Cerebellar cortex (tissue), 1 donor: ENCODE measurements around the gene ZBTB8B.
"Not testable (repeated sequence)": the region's sequence is repeated elsewhere in the genome, so short reads cannot be mapped to it uniquely, and the experiment has no call there.

Experiments
- DNase-seq: peaks from one replicate; pipeline ENCODE4 v3.0.0-alpha.2; 2015; ENCODE audit warnings: low spot score

Gene ZBTB8B

DNA sequence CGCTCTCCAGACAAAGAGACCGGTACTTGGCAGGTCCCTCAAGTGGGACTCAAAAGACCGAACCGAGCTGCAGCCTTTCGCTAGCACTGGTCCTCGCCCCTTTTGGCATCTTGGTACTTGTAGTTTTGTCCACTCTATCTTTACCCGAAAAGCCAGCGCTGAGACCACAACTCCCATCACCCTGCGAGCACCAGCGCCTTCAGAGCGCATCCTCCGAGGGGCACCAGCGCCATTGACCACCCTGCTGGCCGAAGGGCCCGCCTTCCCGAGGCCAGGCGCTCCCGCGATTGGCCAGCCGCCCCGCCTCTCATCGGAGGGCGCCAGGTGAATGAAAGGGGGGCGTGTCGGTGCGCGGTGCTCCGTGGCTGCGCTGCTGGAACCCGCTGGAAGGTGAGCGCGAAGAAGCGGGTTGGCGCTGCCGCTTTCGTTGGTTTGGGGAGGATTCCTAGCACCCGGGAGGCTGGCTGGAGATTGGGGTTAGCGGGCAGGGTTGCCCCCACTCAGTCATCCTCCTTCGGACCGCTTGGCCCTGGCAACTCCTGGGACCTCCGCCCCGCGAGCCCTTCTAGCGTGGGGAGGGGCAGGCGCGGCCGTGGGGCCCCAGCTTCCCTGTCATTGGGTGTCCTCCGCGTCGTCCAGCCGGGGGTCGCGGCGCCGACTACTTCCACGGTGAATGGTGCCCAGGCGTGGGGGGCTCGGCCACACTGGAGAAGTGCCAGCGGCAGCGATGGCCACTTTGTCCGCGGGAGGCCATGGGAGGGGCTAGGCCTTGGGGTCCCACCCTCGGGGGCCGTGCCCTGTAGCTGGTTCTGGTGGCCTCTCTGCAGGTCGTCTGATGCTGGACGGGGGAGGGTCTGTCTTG, at the start of gene ZBTB8B:
Gene ZBTB8B, plus strand, starts transcription at position 357 of the 862 bp plus-strand sequence. CDS start 5,553 bp downstream, outside the sequence.
- peak; percentile 99 for DNase-seq

DNA sequence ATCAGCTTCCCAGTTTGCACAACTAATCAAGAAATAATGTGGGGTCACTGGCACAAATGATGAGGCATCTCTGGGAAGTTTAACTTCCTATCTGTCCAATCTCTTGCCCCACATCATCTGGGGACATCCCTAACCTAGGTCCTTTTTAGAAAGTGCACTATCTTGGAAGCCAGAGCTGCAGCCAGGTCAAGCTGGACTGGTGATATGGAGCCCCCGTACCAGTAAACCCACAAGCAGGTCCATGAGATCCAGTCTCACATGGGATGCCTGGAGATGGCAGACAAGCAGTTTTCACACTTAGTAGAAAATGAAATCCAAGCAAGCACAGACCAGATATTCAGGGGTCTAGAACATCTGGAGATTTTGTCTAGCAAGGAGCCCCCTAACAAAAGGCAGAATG, 43.1 kb upstream of the ZBTB8B start:
- no peak for DNase-seq

DNA sequence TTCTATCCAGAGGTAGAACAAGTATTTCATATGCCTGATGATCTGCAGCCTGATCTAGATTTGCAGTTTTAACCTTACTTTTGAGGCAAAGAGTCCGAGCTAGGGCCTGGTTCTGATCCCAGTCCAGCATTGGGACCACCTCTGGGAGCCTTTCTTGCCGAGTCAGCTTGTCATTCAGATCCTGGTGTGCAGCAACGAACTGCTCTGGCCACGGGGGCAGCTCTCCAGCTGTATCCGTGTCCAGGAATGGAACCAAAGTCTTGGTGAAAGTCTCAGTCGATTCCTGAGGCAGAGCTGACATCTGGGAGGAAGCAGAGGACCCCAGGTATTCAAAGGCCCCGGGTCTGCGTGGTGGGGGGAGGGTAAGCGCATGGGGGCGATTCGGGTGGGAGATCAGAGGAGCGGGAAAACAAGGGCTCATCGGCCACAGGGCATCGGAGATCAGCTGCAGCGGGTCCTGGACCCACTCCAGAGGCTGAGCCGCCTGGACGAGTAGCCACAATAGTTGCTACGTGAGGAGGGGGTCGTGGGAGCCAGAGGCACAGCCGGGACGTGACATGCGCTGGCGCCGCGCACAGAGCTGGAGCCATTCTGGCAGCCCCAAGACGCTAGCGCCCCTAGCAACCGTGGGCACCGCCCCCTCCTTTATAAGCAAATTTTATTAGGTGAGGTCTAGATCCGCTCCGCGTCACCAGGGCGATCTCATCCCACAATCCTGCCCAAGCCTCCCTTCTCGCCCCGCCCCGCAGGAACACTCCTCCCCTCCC, 38.2 kb upstream of the ZBTB8B start:
- DNase-seq: peak; percentile 39

DNA sequence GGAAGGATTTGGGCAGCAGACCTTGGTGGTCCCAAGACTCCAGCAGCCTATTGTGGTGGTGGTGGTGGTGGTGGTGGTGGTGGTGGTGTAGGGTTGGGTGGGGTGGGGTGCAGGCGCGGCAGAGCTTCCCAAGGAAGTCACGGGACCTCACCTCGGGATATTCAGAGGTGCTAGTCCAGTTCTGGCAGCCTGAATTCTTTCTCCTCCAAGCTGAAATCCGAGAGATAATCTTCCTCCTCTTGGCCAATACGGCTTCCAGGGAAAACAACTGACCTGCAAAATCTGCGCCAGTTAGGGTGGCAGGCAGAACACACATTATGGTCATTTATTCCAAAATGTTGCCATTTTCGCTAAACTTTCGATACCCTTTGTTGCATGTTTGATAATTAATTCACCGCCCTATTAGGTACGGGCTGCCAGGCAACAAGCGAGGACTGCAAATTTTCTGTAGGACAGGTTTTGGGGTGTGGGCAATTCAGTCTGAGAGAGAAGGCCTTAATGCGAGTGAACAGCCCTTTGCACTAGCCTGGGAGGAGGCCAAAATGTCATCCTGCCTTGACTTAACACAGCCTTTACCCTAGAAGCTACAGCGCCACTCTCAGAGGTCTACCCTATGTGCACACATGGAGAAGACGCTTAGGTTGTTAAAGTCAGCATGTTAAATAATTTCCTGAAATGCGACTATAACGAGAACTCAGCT, 37.5 kb upstream of the ZBTB8B start:
- DNase-seq: peak; percentile 28

DNA sequence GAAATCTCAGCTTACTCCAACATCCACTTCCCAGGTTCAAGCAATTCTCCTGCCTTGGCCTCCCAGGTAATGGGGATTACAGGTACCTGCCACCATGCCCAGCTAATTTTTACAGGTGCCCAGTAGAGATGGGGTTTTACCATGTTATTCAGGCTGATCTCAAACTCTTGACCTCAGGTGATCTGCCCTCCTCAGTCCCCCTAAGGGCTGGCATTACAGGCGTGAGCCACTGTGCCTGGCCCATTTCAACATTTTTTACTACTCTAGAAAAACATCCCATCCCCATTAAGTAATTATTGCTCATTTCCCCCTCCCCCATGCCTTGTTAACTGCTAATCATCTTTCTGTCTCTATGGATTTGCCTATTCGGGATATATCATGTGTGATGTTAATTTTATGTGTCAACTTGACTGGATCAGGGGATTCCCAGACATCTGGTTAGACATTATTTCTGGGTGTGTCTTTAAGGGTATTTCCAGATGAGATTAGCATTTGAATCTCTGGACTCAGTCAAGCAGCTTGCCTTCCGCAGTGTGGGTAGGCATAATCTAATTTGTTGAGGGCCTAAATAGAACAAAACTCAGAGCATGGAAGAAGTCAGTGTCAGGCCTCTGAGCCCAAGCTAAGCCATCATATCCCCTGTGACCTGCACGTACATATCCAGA, 33.0 kb upstream of the ZBTB8B start:
- DNase-seq: no peak

DNA sequence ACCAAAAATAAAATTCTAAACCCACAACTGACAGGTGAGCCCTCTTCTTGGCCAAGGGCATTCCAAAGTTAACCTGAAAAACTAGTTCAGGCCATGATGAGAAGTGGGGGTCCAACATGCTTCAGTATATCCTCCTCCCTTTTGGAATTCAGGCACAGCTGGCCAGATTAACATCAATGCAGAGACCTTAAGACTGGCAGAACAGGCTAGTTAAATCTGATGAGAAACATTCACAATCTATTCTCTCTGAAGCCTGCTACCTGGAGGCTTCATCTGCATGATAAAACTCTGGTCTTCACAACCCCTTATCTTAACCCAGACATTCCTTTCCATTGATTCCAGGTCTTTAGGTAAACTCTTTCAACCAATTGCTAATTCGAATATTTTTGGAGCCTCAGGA, 26.7 kb upstream of the ZBTB8B start:
- DNase-seq: no peak

DNA sequence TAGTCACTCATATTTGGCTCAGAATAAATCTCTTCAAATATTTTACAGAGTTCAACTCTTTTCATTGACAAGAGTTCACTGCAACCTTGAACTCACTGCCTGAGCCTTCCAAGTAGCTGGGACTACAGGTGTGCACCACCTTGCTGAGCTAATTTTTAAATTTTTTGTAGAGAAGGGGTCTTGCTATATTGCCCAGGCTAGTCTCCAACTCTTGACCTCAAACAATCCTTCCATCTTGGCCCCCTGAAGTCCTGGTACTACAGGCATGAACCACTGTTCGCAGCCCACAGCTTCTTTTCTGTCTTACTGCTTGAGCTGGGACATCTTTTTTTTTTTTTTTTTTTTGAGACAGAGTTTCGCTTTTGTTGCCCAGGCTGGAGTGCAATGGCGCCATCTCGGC, 26.1 kb upstream of the ZBTB8B start:
- not testable (repeated sequence) for DNase-seq

DNA sequence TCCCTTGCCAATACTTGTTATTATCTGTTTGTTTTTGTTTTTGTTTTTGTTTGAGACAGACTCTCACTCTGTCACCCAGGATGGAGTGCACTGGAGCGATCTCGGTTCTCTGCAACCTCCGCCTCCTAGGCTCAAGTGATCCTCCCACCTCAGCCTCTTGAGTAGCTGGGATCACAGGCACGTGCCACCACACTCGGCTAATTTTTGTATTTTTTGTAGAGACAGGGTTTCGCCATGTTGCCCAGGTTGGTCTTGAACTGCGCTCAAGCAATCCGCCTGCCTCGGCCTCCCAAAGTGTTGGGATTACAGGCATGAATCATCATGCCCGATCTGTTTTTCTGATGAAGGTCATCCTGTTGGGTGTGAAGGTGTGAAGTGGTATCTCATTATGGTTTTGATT, 23.4 kb upstream of the ZBTB8B start:
- not testable (repeated sequence) for DNase-seq

DNA sequence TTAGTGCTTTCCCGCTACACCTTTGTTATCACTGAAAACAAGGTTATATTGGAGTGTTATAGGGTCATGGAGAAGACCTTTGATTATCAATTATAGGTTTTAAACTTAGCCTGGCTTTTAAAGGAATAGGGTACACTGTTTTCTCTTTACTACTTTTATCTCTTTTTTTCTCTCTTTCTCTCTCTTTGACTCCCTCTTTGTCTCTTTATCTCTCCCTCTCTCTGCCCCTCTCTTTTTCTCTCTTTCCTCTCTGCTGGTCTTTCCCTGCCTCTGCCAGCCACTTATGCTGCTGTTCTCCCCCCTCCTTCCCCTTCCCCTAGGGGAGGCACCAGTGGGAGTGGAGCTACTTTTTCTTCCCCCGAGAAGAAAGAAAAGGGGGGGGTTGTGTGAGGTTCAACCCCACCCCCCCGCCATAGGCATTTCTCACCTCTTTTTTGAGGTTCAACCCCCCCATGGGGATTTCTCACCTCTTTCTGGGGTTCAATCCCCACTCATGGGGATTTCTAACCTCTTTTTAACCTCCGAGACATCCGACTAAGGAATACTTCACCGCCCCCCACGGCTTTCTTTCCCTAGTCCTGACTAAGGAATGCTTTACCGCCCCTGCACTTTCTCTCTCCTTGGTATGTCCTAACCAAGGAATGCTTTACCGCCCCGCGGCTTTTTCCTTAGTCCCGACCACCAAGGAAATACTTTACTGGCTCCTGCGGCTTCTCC, 17.2 kb upstream of the ZBTB8B start:
- peak; percentile 66 for DNase-seq

DNA sequence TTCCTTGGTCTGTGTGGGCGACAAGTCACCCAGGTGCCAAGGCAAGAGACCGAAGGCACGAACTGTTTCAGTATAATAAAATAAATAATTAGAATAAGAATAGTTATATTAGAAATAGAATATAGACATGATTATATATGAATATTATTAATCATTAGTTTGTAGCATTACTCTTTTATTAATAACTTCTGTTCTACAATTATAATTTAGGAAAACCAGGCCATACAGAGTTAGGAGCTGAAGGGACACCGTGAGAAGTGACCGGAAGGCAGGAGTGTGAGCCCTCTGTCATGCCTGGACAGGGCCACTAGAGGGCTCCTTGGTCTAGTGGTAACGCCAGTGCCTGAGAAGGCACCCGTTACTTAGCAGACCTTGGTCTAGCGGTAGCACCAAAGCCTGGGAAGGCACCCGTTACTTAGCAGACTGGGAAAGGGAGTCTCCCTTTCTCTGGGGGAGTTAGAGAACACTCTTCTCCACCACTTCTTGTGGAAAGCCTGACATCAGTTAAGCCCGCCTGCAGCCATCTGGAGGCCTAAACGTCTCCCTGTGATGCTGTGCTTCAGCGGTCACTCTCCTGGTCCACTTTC, 16.6 kb upstream of the ZBTB8B start:
- DNase-seq: peak; percentile 92

DNA sequence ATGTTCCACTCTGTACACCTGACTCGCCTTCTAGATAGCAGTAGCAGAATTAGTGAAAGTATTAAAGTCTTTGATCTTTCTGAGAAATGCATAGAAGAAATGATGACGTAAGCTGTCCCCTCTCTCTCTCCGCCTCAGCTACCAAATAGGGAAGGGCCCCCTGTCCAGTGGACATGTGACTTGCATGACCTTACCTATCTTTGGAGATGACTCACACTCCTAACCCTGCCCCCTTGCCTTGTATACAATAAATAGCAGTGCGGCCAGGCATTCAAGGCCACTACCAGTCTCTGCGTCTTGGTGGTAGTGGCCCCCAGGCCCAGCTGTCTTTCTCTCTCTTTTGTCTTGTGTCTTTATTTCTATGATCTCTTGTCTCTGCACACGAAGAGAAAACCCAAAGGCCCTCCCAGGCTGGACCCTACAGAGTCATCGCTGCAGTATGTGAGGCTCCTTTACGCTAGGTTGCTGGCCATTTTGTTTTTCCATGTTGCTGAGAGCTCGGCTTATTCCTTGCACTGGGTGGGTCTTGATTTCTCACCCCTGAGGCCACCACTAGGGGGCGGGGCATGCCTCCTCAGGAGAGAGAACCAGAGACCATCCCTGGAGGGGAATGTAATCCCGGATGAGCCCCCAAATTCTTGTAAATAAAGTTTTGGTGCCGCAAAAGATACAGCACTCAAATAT, 16.0 kb upstream of the ZBTB8B start:
- DNase-seq: peak; percentile 73

DNA sequence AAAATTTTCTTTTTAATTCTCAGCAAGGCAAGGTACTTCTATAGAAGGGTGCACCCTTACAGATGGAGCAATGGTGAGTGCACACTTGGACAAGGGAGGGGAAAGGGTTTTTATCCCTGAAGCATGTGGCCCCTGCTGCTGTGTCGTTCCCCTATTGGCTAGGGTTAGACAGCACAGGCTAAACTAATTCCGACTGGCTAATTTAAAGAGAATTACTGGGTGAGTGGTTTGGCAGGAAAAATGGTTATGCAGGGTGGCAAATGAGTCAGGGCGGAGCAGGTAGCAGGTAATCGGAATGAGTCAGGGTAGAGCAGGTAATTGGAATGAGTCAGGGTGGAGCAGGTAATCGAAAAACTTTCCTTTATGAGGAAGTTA, 15.4 kb upstream of the ZBTB8B start:
- DNase-seq: peak; percentile 17

DNA sequence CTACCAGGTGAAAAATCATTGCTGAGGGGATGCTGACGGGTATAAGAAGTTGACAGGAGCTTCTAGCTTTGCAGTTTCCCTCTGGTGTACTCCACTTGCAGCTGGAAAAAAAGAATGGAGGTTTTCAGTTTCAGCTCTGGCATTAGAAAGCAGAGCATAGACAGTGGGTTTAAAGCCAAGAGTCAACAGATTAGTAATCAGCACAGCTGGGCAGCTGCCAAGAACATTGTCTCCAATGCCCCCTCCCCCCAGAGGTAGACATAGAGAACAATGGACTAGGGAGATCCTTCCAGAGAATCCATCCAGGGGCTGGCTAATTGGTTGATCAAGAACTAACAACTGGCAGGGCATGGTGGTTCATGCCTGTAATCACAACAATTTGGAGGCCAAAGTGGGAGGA, 10.1 kb upstream of the ZBTB8B start:
- DNase-seq: no peak

DNA sequence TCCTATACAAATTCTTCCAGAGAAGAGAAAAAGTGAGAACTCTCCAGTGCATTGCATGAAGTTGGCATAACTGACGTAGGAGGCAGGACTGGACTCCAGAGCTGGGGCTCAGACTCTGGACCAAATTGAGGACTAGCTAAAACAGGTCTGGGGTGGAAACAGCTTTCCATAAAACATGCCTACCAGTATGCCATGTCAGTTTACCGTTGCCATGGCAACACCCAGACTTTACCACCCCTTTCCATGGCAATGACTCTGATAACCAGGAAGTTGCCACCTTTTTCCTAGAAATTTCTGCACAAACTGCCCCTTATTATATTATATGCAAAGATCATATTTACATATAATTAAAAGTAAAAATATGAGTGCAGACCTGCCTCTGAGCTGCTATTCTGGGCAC, 8.9 kb upstream of the ZBTB8B start:
- no peak for DNase-seq

DNA sequence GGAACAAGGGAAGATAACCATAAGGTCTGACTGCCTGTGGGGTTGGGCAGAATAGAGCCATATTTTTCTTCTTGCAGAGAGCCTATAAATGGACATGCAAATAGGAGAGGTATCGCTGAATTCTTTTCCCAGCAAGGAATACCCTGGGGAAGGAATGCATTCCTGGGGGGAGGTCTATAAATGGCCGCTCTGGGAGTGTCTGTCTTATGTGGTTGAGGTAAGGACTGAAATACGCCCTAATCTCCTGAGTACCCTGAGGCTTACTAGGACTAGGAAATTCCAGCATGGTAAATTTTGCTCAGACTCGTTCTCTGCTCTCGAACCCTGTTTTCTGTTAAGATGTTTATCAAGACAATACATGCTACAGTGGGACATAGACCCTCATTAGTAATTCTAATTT, 6.1 kb upstream of the ZBTB8B start:
- DNase-seq: not testable (repeated sequence)

DNA sequence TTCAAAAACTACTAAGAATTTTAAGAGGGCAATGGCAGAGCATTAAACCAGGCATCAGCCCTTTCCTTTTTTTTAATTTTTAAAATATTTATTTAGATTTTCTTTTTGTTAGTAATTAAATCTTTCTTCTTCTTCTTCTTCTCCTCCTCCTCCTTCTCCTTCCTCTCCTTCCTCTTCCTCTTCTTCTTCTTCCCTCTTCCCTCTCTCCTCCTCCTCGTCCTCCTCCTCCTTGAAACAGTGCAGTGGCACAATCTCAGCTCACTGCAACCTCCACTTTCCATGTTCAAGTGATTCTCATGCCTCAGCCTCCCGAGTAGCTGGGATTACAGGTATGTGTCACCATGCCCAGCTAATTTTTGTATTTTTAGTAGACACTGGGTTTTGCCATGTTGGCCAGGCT, 1.9 kb upstream of the ZBTB8B start:
- not testable (repeated sequence) for DNase-seq

DNA sequence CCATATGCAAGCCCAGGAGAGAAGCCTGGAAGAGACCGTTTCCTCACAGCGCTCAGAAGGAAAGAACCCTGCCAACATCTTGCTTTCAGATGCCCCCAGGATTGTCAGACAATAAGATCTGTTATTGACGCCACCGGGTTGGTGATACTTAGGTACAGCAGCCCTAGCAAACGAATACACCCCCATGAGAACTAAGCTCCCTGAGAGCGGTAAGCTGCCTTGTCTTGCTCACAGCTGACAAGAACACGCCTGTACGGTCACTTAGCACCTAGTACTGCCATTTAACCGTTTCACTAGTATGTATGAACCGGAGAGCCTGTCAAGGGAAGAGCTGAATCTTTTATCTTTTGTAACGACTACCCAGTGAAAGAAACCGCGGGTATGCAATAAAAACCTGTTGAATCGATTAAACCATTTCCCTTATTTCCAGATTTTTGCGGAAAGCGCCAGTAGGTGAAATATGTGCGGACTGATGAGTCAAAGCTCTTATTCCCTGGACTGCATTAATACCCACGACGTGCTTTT, 619 bp upstream of the ZBTB8B start:
- peak; percentile 74 for DNase-seq

DNA sequence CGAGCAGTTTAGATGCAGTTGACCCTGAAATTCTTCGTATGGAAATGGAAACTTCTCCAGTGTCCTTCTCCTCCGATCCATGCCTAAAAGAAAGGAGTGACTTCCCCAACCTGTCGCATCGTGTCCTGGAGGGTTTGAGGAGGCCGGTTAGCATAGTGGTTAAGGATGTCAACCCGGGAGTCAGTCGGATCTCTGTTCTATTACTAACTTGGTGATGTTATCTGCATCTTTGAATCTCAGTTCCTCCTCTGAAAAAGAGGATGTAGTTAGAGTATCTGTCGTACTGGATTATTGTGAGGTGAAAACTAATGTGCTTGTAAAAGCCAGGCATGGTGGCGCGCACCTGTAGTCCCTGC, 684 bp downstream of the ZBTB8B start:
- no peak for DNase-seq

DNA sequence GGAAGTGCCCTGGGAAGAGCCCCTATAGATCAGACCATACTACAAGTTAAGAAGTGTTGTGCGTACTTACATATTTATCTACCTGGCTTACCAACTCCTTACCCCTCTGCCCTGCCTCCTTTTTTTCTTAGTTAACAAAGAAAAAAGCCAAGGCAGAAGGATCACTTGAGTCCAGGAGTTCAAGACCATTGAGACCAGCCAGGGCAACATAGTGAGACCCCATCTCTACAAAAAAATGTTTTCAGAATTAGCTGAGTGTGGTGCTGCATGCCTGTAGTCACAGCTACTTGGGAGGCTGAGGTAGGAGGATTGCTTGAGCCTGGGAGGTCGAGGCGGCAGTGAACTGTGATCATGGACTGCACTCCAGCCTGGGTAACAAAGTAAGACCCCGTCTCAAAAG, 1.9 kb downstream of the ZBTB8B start:
- DNase-seq: no peak

DNA sequence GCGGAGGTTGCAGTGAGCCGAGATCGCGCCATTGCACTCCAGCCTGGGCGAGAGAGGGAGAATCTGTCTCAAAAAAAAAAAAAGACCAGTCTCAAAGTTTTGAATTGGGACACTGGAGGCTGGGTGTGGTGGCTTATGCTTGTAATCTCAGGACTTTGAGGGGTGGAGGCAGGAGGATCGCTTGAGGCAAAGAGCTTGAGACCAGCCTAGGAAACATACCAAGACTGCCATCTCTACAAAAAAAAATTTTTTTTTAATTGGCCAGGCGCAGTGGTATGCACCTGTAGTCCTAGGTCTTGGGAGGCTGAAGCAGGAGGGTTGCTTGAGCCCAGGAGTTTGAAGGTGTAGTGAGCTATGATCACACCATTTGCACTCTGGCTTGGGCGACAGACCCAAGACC, 3.9 kb downstream of the ZBTB8B start:
- no peak for DNase-seq
